H1 (cell line): ENCODE results near the gene ZSCAN29. TPM values are rescaled to one million over a fixed set of nuclear protein-coding genes. Genes with fewer than 3 reads are reported as not detected.

Experiments used
- ASH2L ChIP-seq: fragments of 200-600, 300-600 bp; sonication (generic); IDR thresholded peaks from one replicate; pipeline ENCODE4 v1.7.1; 2017; ENCODE audit warnings: low read length
- CBX5 ChIP-seq: fragments of 300-800, 300-1000 bp; sonication (generic); IDR thresholded peaks from 2 replicates; pipeline ENCODE4 v1.7.1; 2016; ENCODE audit warnings: antibody characterized with exemption, low read length, low read depth
- CTBP2 ChIP-seq: IDR thresholded peaks from 2 replicates; pipeline ENCODE4 v1.7.0; 2011; ENCODE audit warnings: borderline replicate concordance, mild to moderate bottlenecking, moderate library complexity, mixed read lengths, low read length; ENCODE audit not compliant: insufficient read depth, insufficient read length
- GTF2F1 ChIP-seq: IDR thresholded peaks from 2 replicates; pipeline ENCODE4 v1.6.1; 2012; ENCODE audit warnings: low read depth, low read length, improper control_type of control experiment, borderline replicate concordance
- POLR2A ChIP-seq, 2 experiments: IDR thresholded peaks; 1 replicate in 1 of 2; 2 replicates in 1 of 2; pipeline ENCODE4 v1.6.1; 2011; ENCODE audit warnings: low read depth in 2 of 2, low read length in 2 of 2, mild to moderate bottlenecking in 2 of 2; ENCODE audit errors: control extremely low read depth in 1 of 2
- RFX5 ChIP-seq: IDR thresholded peaks from 2 replicates; pipeline ENCODE4 v1.6.1; 2011; ENCODE audit warnings: low read depth, low read length, improper control_type of control experiment, borderline replicate concordance
- SIRT6 ChIP-seq: IDR thresholded peaks from one replicate; pipeline ENCODE4 v1.7.1; 2012; ENCODE audit warnings: low read length, inconsistent platforms
- SRF ChIP-seq: IDR thresholded peaks from 2 replicates; pipeline ENCODE4 v1.6.1; 2011; ENCODE audit warnings: mild to moderate bottlenecking, low read depth, low read length, moderate library complexity
- SUZ12 ChIP-seq: fragments of 200-600 bp; sonication (generic); IDR thresholded peaks from 2 replicates; pipeline ENCODE4 v1.6.1; 2012; ENCODE audit warnings: mild to moderate bottlenecking, inconsistent platforms, low read length, moderate library complexity, mixed read lengths
- polyA plus RNA-seq, 7 experiments: library from polyadenylated mRNA; depleted of rRNA in 3 of 7; stranded (reverse) in 5 of 7; unstranded in 2 of 7; fragments of >200 nt in 5 of 7; fragments of 200-250 nt in 2 of 7; gene quantifications; 1 replicate in 5 of 7; 2 replicates in 1 of 7; 4 replicates in 1 of 7; pipeline versions ENCODE4 v1.2.1 to v1.2.3, GENCODE V29; 2011 to 2013; ENCODE audit warnings: missing spikeins in 2 of 7, mixed read lengths in 2 of 7
- total RNA-seq: library from RNA; stranded (reverse); fragmentation: NEBNext Ultra II Directional; extraction: Animal tissue kit (Norgen Biotek cat#: 25700); gene quantifications from 2 replicates; pipeline ENCODE4 v1.2.1, GENCODE V29; 2021
- TF ChIP-seq, protein P1 (sequence below): fragments of 300-600 bp; sonication (generic); IDR thresholded peaks from 2 replicates; pipeline ENCODE4 v1.7.1; 2012; ENCODE audit warnings: low read length, moderate library complexity, mild to moderate bottlenecking, inconsistent platforms; ENCODE audit not compliant: insufficient replicate concordance
- TF ChIP-seq, protein P2 (sequence below): IDR thresholded peaks from 2 replicates; pipeline ENCODE4 v1.6.1; 2011; ENCODE audit warnings: low read depth, mild to moderate bottlenecking, low read length; ENCODE audit not compliant: insufficient read depth

Gene ZSCAN29
- total and polyA plus RNA-seq, 2 of the 8 experiments (the other 6 are each of a cell fraction or from before 2014, with no cell fraction given): 6.4 to 41.3 TPM

GRCh38 chr15:43404130-43404529, 33.3 kb upstream of the ZSCAN29 start (continued):
- TF ChIP-seq, protein P1, sequence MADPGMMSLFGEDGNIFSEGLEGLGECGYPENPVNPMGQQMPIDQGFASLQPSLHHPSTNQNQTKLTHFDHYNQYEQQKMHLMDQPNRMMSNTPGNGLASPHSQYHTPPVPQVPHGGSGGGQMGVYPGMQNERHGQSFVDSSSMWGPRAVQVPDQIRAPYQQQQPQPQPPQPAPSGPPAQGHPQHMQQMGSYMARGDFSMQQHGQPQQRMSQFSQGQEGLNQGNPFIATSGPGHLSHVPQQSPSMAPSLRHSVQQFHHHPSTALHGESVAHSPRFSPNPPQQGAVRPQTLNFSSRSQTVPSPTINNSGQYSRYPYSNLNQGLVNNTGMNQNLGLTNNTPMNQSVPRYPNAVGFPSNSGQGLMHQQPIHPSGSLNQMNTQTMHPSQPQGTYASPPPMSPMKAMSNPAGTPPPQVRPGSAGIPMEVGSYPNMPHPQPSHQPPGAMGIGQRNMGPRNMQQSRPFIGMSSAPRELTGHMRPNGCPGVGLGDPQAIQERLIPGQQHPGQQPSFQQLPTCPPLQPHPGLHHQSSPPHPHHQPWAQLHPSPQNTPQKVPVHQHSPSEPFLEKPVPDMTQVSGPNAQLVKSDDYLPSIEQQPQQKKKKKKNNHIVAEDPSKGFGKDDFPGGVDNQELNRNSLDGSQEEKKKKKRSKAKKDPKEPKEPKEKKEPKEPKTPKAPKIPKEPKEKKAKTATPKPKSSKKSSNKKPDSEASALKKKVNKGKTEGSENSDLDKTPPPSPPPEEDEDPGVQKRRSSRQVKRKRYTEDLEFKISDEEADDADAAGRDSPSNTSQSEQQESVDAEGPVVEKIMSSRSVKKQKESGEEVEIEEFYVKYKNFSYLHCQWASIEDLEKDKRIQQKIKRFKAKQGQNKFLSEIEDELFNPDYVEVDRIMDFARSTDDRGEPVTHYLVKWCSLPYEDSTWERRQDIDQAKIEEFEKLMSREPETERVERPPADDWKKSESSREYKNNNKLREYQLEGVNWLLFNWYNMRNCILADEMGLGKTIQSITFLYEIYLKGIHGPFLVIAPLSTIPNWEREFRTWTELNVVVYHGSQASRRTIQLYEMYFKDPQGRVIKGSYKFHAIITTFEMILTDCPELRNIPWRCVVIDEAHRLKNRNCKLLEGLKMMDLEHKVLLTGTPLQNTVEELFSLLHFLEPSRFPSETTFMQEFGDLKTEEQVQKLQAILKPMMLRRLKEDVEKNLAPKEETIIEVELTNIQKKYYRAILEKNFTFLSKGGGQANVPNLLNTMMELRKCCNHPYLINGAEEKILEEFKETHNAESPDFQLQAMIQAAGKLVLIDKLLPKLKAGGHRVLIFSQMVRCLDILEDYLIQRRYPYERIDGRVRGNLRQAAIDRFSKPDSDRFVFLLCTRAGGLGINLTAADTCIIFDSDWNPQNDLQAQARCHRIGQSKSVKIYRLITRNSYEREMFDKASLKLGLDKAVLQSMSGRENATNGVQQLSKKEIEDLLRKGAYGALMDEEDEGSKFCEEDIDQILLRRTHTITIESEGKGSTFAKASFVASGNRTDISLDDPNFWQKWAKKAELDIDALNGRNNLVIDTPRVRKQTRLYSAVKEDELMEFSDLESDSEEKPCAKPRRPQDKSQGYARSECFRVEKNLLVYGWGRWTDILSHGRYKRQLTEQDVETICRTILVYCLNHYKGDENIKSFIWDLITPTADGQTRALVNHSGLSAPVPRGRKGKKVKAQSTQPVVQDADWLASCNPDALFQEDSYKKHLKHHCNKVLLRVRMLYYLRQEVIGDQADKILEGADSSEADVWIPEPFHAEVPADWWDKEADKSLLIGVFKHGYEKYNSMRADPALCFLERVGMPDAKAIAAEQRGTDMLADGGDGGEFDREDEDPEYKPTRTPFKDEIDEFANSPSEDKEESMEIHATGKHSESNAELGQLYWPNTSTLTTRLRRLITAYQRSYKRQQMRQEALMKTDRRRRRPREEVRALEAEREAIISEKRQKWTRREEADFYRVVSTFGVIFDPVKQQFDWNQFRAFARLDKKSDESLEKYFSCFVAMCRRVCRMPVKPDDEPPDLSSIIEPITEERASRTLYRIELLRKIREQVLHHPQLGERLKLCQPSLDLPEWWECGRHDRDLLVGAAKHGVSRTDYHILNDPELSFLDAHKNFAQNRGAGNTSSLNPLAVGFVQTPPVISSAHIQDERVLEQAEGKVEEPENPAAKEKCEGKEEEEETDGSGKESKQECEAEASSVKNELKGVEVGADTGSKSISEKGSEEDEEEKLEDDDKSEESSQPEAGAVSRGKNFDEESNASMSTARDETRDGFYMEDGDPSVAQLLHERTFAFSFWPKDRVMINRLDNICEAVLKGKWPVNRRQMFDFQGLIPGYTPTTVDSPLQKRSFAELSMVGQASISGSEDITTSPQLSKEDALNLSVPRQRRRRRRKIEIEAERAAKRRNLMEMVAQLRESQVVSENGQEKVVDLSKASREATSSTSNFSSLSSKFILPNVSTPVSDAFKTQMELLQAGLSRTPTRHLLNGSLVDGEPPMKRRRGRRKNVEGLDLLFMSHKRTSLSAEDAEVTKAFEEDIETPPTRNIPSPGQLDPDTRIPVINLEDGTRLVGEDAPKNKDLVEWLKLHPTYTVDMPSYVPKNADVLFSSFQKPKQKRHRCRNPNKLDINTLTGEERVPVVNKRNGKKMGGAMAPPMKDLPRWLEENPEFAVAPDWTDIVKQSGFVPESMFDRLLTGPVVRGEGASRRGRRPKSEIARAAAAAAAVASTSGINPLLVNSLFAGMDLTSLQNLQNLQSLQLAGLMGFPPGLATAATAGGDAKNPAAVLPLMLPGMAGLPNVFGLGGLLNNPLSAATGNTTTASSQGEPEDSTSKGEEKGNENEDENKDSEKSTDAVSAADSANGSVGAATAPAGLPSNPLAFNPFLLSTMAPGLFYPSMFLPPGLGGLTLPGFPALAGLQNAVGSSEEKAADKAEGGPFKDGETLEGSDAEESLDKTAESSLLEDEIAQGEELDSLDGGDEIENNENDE: no peak
- TF ChIP-seq GTF2F1 (no peak), CBX5 (no peak), SIRT6 (no peak), POLR2A (IDR thresholded peaks at IDR 0.05; ENCODE audit: control extremely low read depth in 1 of 2, low read depth in 2 of 2, low read length in 2 of 2) (no peak), SRF (no peak), CTBP2 (no peak), ASH2L (no peak), RFX5 (no peak), SUZ12 (no peak)
- TF ChIP-seq, protein P2, sequence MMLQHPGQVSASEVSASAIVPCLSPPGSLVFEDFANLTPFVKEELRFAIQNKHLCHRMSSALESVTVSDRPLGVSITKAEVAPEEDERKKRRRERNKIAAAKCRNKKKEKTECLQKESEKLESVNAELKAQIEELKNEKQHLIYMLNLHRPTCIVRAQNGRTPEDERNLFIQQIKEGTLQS: no peak
